WTC11 (cell line): ENCODE data around the gene NCKAP5. TPM values are rescaled to one million over a fixed set of nuclear protein-coding genes. Genes with fewer than 3 reads are reported as not detected.

Experiments
- ATAC-seq: fragments of 200-7000 bp; cut with Tn5 transposase; 2 replicates; pipeline ENCODE4 v1.10.0; 2021; ENCODE audit warnings: mild to moderate bottlenecking, moderate library complexity
- CTCF ChIA-PET: fragments of 300-600 bp; sonication (Branson Sonifier 250); formaldehyde crosslinking; loops from one replicate; lab custom pipeline; 2021; ENCODE audit warnings: antibody characterized with exemption; lab: Charles Lee
- POLR2A ChIA-PET: fragments of 350-600 bp; sonication (Branson Sonifier 250); formaldehyde crosslinking; loops from one replicate; lab custom pipeline; 2021; ENCODE audit warnings: antibody characterized with exemption; lab: Charles Lee
- DNase-seq: peaks from one replicate; pipeline ENCODE4 v3.0.0; 2021; ENCODE audit warnings: low spot score
- H3K27ac Mint-ChIP-seq: 2 replicates; pipeline ENCODE4 v1.8.0; 2021; ENCODE audit warnings: mixed read lengths
- H3K27me3 Mint-ChIP-seq: 2 replicates; pipeline ENCODE4 v1.8.0; 2021; ENCODE audit warnings: low read depth, mild to moderate bottlenecking, moderate library complexity, mixed read lengths
- H3K36me3 Mint-ChIP-seq: 2 replicates; pipeline ENCODE4 v1.8.0; 2021; ENCODE audit warnings: mixed read lengths
- H3K4me1 Mint-ChIP-seq: 2 replicates; pipeline ENCODE4 v1.8.0; 2022; ENCODE audit warnings: mixed read lengths
- H3K4me3 Mint-ChIP-seq: 2 replicates; pipeline ENCODE4 v1.8.0; 2021; ENCODE audit warnings: mild to moderate bottlenecking, moderate library complexity, mixed read lengths
- H3K9me3 Mint-ChIP-seq: 2 replicates; pipeline ENCODE4 v1.8.0; 2021; ENCODE audit warnings: mixed read lengths
- CBFB ChIP-seq: sonication (generic); formaldehyde crosslinking; IDR thresholded peaks from 2 replicates; pipeline ENCODE4 v1.8.1; 2022; ENCODE audit warnings: mild to moderate bottlenecking, low read depth, missing genetic modification reagents
- CREM ChIP-seq: sonication (generic); formaldehyde crosslinking; IDR thresholded peaks from 2 replicates; pipeline ENCODE4 v1.8.1; 2022; ENCODE audit warnings: mild to moderate bottlenecking, missing genetic modification reagents, moderate library complexity
- GABPB1 ChIP-seq: sonication (generic); formaldehyde crosslinking; IDR thresholded peaks from 2 replicates; pipeline ENCODE4 v1.8.1; 2023; ENCODE audit warnings: mild to moderate bottlenecking, missing genetic modification reagents
- IRF2 ChIP-seq: sonication (generic); formaldehyde crosslinking; IDR thresholded peaks from 2 replicates; pipeline ENCODE4 v1.8.0; 2022; ENCODE audit warnings: low read depth, missing genetic modification reagents, borderline replicate concordance
- NFYB ChIP-seq: sonication (generic); formaldehyde crosslinking; conservative IDR thresholded peaks from 2 replicates; pipeline ENCODE4 v1.8.0; 2022; ENCODE audit warnings: low read depth, missing genetic modification reagents
- NR1H2 ChIP-seq: sonication (generic); formaldehyde crosslinking; IDR thresholded peaks from 2 replicates; pipeline ENCODE4 v1.9.0; 2021; ENCODE audit warnings: mild to moderate bottlenecking, moderate library complexity, missing genetic modification reagents
- NR3C1 ChIP-seq: sonication (generic); formaldehyde crosslinking; conservative IDR thresholded peaks from 2 replicates; pipeline ENCODE4 v1.8.1; 2023; ENCODE audit warnings: low read depth, mild to moderate bottlenecking, missing genetic modification reagents
- ZNF263 ChIP-seq: sonication (generic); formaldehyde crosslinking; IDR thresholded peaks from 2 replicates; pipeline ENCODE4 v1.8.1; 2022; ENCODE audit warnings: low read depth, mild to moderate bottlenecking, moderate library complexity, missing genetic modification reagents
- total RNA-seq: library from RNA; stranded (reverse); gene quantifications from 3 replicates; pipeline ENCODE4 v1.2.3, GENCODE V29; 2021
- TF ChIP-seq, protein P1 (sequence below): fragments of 250-450 bp; sonication (Bioruptor Pico); IDR thresholded peaks from 2 replicates; pipeline ENCODE4 v1.9.0; 2021; ENCODE audit warnings: moderate library complexity, mild to moderate bottlenecking, inconsistent platforms, borderline replicate concordance
- TF ChIP-seq, protein P2 (sequence below): sonication (generic); formaldehyde crosslinking; IDR thresholded peaks from 2 replicates; pipeline ENCODE4 v1.8.1; 2023; ENCODE audit warnings: mild to moderate bottlenecking, missing genetic modification reagents
- TF ChIP-seq, protein P3 (sequence below): sonication (generic); formaldehyde crosslinking; IDR thresholded peaks from 2 replicates; pipeline ENCODE4 v1.8.0; 2022; ENCODE audit warnings: mild to moderate bottlenecking, missing genetic modification reagents
- TF ChIP-seq, protein P4 (sequence below): sonication (generic); formaldehyde crosslinking; IDR thresholded peaks from 2 replicates; pipeline ENCODE4 v1.8.0; 2023; ENCODE audit warnings: missing genetic modification reagents, mild to moderate bottlenecking, borderline replicate concordance
- TF ChIP-seq, protein P5 (sequence below): sonication (generic); formaldehyde crosslinking; IDR thresholded peaks from 2 replicates; pipeline ENCODE4 v1.8.0; 2022; ENCODE audit warnings: mild to moderate bottlenecking, missing genetic modification reagents
- TF ChIP-seq, protein P6 (sequence below): sonication (generic); formaldehyde crosslinking; IDR thresholded peaks from 2 replicates; pipeline ENCODE4 v1.8.1; 2023; ENCODE audit warnings: mild to moderate bottlenecking, missing genetic modification reagents, borderline replicate concordance
- TF ChIP-seq, protein P7 (sequence below): sonication (generic); formaldehyde crosslinking; IDR thresholded peaks from 2 replicates; pipeline ENCODE4 v1.8.0; 2022; ENCODE audit warnings: missing genetic modification reagents

NCKAP5 gene
- total RNA-seq, 1 experiment from 2014 or later = 0.55 TPM

DNA sequence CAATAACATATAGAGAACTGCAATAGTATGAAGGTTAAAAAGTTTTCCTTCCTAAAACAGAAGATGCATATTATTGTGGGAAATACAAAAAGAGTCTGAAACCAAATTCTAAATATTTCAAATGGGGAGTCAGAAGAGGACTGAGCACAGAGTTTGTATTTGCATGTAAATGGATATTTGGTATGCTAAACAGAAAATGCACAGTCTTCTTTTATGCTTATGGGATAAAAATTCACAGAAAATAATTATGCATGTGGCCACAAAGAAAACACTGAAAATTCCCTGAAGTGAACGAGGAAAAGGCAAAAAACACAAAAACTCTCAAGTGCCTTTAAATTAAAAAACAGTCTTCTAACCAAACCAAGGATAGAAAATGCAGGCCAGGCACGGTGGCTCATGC lies 142.7 kb downstream of the NCKAP5 start:
- DNase-seq (no peak), ATAC-seq (no peak)
- H3K4me3 Mint-ChIP-seq = no peak overlapping the region
- peaks cover 52% of the 10 kb centered on the region for H3K4me1 Mint-ChIP-seq
- peaks cover 12% of the 10 kb centered on the region for H3K9me3 Mint-ChIP-seq
- ChIA-PET CTCF (no interaction called here), POLR2A (no interaction called here)
- no peaks in the 10 kb centered on the region for H3K27me3 Mint-ChIP-seq
- H3K27ac Mint-ChIP-seq = no peak overlapping the region; the same call in 1 of the 2 replicates
- no peak for TF ChIP-seq GABPB1
- no peak for TF ChIP-seq IRF2 (CRISPR knock-in tag)
- no peak for TF ChIP-seq NR1H2
- TF ChIP-seq ZNF263 = no peak
- TF ChIP-seq CREM (CRISPR knock-in tag) = no peak
- TF ChIP-seq, protein P1, sequence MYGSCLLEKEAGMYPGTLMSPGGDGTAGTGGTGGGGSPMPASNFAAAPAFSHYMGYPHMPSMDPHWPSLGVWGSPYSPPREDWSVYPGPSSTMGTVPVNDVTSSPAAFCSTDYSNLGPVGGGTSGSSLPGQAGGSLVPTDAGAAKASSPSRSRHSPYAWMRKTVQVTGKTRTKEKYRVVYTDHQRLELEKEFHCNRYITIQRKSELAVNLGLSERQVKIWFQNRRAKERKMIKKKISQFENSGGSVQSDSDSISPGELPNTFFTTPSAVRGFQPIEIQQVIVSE = no peak
- no peak for TF ChIP-seq CBFB (CRISPR knock-in tag)
- no peak for TF ChIP-seq NR3C1 (CRISPR knock-in tag)
- TF ChIP-seq NFYB (CRISPR knock-in tag) = no peak
- TF ChIP-seq, protein P2, sequence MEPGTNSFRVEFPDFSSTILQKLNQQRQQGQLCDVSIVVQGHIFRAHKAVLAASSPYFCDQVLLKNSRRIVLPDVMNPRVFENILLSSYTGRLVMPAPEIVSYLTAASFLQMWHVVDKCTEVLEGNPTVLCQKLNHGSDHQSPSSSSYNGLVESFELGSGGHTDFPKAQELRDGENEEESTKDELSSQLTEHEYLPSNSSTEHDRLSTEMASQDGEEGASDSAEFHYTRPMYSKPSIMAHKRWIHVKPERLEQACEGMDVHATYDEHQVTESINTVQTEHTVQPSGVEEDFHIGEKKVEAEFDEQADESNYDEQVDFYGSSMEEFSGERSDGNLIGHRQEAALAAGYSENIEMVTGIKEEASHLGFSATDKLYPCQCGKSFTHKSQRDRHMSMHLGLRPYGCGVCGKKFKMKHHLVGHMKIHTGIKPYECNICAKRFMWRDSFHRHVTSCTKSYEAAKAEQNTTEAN (CRISPR knock-in tag) = no peak
- TF ChIP-seq, protein P3, sequence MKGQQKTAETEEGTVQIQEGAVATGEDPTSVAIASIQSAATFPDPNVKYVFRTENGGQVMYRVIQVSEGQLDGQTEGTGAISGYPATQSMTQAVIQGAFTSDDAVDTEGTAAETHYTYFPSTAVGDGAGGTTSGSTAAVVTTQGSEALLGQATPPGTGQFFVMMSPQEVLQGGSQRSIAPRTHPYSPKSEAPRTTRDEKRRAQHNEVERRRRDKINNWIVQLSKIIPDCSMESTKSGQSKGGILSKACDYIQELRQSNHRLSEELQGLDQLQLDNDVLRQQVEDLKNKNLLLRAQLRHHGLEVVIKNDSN (CRISPR knock-in tag) = no peak
- no peaks in the 10 kb centered on the region for H3K36me3 Mint-ChIP-seq

DNA sequence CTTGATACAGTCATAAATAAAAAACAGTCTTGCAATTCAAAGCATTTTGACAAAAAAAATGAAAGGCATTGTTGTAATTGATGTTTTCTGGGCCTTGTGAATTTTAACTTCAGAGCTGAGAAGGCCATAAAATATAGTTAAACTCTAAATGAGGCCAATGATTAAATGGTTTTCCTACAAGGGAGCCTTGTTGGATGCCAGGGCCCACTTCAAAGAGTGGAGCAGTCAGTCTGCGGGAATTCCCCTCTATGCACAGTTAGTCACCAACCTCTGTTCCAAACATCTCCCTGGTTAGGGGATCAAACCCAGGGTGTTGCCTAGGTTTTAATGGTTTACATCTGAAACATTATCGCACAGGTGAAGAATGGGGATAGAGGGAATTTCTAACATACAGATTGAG lies 143.4 kb downstream of the NCKAP5 start:
- no peak for ATAC-seq
- DNase-seq = no peak

More for the DNA sequence above, 143.4 kb downstream of the NCKAP5 start:
- no peak overlapping the region for H3K4me3 Mint-ChIP-seq
- H3K9me3 Mint-ChIP-seq = peaks cover 7% of the 10 kb centered on the region
- H3K27ac Mint-ChIP-seq = no peak overlapping the region
- peaks cover 52% of the 10 kb centered on the region for H3K4me1 Mint-ChIP-seq
- TF ChIP-seq, protein P4, sequence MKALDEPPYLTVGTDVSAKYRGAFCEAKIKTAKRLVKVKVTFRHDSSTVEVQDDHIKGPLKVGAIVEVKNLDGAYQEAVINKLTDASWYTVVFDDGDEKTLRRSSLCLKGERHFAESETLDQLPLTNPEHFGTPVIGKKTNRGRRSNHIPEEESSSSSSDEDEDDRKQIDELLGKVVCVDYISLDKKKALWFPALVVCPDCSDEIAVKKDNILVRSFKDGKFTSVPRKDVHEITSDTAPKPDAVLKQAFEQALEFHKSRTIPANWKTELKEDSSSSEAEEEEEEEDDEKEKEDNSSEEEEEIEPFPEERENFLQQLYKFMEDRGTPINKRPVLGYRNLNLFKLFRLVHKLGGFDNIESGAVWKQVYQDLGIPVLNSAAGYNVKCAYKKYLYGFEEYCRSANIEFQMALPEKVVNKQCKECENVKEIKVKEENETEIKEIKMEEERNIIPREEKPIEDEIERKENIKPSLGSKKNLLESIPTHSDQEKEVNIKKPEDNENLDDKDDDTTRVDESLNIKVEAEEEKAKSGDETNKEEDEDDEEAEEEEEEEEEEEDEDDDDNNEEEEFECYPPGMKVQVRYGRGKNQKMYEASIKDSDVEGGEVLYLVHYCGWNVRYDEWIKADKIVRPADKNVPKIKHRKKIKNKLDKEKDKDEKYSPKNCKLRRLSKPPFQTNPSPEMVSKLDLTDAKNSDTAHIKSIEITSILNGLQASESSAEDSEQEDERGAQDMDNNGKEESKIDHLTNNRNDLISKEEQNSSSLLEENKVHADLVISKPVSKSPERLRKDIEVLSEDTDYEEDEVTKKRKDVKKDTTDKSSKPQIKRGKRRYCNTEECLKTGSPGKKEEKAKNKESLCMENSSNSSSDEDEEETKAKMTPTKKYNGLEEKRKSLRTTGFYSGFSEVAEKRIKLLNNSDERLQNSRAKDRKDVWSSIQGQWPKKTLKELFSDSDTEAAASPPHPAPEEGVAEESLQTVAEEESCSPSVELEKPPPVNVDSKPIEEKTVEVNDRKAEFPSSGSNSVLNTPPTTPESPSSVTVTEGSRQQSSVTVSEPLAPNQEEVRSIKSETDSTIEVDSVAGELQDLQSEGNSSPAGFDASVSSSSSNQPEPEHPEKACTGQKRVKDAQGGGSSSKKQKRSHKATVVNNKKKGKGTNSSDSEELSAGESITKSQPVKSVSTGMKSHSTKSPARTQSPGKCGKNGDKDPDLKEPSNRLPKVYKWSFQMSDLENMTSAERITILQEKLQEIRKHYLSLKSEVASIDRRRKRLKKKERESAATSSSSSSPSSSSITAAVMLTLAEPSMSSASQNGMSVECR = no peak
- TF ChIP-seq, protein P5, sequence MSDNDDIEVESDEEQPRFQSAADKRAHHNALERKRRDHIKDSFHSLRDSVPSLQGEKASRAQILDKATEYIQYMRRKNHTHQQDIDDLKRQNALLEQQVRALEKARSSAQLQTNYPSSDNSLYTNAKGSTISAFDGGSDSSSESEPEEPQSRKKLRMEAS (CRISPR knock-in tag) = no peak
- TF ChIP-seq, protein P6, sequence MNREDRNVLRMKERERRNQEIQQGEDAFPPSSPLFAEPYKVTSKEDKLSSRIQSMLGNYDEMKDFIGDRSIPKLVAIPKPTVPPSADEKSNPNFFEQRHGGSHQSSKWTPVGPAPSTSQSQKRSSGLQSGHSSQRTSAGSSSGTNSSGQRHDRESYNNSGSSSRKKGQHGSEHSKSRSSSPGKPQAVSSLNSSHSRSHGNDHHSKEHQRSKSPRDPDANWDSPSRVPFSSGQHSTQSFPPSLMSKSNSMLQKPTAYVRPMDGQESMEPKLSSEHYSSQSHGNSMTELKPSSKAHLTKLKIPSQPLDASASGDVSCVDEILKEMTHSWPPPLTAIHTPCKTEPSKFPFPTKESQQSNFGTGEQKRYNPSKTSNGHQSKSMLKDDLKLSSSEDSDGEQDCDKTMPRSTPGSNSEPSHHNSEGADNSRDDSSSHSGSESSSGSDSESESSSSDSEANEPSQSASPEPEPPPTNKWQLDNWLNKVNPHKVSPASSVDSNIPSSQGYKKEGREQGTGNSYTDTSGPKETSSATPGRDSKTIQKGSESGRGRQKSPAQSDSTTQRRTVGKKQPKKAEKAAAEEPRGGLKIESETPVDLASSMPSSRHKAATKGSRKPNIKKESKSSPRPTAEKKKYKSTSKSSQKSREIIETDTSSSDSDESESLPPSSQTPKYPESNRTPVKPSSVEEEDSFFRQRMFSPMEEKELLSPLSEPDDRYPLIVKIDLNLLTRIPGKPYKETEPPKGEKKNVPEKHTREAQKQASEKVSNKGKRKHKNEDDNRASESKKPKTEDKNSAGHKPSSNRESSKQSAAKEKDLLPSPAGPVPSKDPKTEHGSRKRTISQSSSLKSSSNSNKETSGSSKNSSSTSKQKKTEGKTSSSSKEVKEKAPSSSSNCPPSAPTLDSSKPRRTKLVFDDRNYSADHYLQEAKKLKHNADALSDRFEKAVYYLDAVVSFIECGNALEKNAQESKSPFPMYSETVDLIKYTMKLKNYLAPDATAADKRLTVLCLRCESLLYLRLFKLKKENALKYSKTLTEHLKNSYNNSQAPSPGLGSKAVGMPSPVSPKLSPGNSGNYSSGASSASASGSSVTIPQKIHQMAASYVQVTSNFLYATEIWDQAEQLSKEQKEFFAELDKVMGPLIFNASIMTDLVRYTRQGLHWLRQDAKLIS (CRISPR knock-in tag) = no peak
- TF ChIP-seq, protein P7, sequence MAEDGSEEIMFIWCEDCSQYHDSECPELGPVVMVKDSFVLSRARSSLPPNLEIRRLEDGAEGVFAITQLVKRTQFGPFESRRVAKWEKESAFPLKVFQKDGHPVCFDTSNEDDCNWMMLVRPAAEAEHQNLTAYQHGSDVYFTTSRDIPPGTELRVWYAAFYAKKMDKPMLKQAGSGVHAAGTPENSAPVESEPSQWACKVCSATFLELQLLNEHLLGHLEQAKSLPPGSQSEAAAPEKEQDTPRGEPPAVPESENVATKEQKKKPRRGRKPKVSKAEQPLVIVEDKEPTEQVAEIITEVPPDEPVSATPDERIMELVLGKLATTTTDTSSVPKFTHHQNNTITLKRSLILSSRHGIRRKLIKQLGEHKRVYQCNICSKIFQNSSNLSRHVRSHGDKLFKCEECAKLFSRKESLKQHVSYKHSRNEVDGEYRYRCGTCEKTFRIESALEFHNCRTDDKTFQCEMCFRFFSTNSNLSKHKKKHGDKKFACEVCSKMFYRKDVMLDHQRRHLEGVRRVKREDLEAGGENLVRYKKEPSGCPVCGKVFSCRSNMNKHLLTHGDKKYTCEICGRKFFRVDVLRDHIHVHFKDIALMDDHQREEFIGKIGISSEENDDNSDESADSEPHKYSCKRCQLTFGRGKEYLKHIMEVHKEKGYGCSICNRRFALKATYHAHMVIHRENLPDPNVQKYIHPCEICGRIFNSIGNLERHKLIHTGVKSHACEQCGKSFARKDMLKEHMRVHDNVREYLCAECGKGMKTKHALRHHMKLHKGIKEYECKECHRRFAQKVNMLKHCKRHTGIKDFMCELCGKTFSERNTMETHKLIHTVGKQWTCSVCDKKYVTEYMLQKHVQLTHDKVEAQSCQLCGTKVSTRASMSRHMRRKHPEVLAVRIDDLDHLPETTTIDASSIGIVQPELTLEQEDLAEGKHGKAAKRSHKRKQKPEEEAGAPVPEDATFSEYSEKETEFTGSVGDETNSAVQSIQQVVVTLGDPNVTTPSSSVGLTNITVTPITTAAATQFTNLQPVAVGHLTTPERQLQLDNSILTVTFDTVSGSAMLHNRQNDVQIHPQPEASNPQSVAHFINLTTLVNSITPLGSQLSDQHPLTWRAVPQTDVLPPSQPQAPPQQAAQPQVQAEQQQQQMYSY = no peak
- ChIA-PET CTCF (no interaction called here), POLR2A (no interaction called here)
- no peaks in the 10 kb centered on the region for H3K36me3 Mint-ChIP-seq
- no peaks in the 10 kb centered on the region for H3K27me3 Mint-ChIP-seq
